OCI-LY1 (cell line): ENCODE results near the gene EFNB3.

ENCODE experiments used
- H2AFZ ChIP-seq: fragments of 200-600 bp; sonication (generic), shearing (Covaris generic); 2 replicates; pipeline ENCODE4 v1.6.0; 2014; ENCODE audit warnings: antibody characterized with exemption, mild to moderate bottlenecking, low read length
- H3F3A ChIP-seq: fragments of 200-600 bp; sonication (generic), shearing (Covaris generic); 2 replicates; pipeline ENCODE4 v1.6.0; 2014; ENCODE audit warnings: mild to moderate bottlenecking, antibody characterized with exemption, low read length, moderate library complexity; ENCODE audit not compliant: insufficient read depth
- H3K27ac ChIP-seq: fragments of 200-600 bp; sonication (generic); 2 replicates; pipeline ENCODE4 v1.5.1; 2014; ENCODE audit warnings: low read length, mixed run types, mild to moderate bottlenecking, low read depth; ENCODE audit not compliant: poor library complexity, severe bottlenecking
- H3K27me3 ChIP-seq: fragments of 200-600 bp; sonication (generic); 2 replicates; pipeline ENCODE4 v1.6.0; 2014; ENCODE audit warnings: antibody characterized with exemption, mild to moderate bottlenecking, low read length, moderate library complexity; ENCODE audit not compliant: insufficient read depth
- H3K36me3 ChIP-seq: fragments of 200-600 bp; sonication (generic); 2 replicates; pipeline ENCODE4 v1.6.1; 2014; ENCODE audit warnings: mild to moderate bottlenecking, antibody characterized with exemption, low read length, moderate library complexity, mixed read lengths; ENCODE audit not compliant: insufficient read depth
- H3K4me1 ChIP-seq: fragments of 200-600 bp; sonication (generic); 2 replicates; pipeline ENCODE4 v1.5.1; 2014; ENCODE audit warnings: mild to moderate bottlenecking, low read length, moderate library complexity; ENCODE audit not compliant: insufficient read depth, severe bottlenecking
- H3K4me2 ChIP-seq: fragments of 200-600 bp; sonication (generic), shearing (Covaris generic); 2 replicates; pipeline ENCODE4 v1.6.1; 2014; ENCODE audit warnings: low read length
- H3K4me3 ChIP-seq: fragments of 200-600 bp; sonication (generic); 2 replicates; pipeline ENCODE4 v1.5.1; 2014; ENCODE audit warnings: low read length, low read depth, mild to moderate bottlenecking, mixed read lengths; ENCODE audit not compliant: poor library complexity, severe bottlenecking
- H3K79me2 ChIP-seq: fragments of 200-600 bp; shearing (Covaris generic); 2 replicates; pipeline ENCODE4 v1.6.1; 2016; ENCODE audit warnings: mixed run types, low read length, mixed read lengths; ENCODE audit not compliant: insufficient read depth
- H3K9ac ChIP-seq: fragments of 200-600 bp; sonication (generic), shearing (Covaris generic); 2 replicates; pipeline ENCODE4 v1.6.1; 2014; ENCODE audit warnings: mild to moderate bottlenecking, low read length, mixed read lengths
- H3K9me2 ChIP-seq: fragments of 200-600 bp; sonication (generic), shearing (Covaris generic); 2 replicates; pipeline ENCODE4 v1.6.1; 2014; ENCODE audit warnings: low read depth, mild to moderate bottlenecking, low read length, mixed read lengths
- H3K9me3 ChIP-seq: fragments of 200-600 bp; shearing (Covaris generic); 2 replicates; pipeline ENCODE4 v1.6.1; 2014; ENCODE audit warnings: low read length, mixed read lengths
- H4K20me1 ChIP-seq: fragments of 200-600 bp; sonication (generic), shearing (Covaris generic); 2 replicates; pipeline ENCODE4 v1.6.0; 2016; ENCODE audit warnings: mild to moderate bottlenecking, low read length; ENCODE audit not compliant: insufficient read depth
- EZH2 ChIP-seq: fragments of 200-600 bp; sonication (generic), shearing (Covaris generic); IDR thresholded peaks from 2 replicates; pipeline ENCODE4 v1.8.0; 2017; ENCODE audit warnings: borderline replicate concordance, mixed run types, mild to moderate bottlenecking, antibody characterized with exemption, low read length, moderate library complexity, mixed read lengths
- TF ChIP-seq, protein P1 (sequence below): fragments of 200-600 bp; sonication (generic), shearing (Covaris generic); IDR thresholded peaks from 2 replicates; pipeline ENCODE4 v1.5.1; 2017; ENCODE audit warnings: mild to moderate bottlenecking, antibody characterized with exemption, low read length, moderate library complexity, mixed read lengths

Gene EFNB3

DNA sequence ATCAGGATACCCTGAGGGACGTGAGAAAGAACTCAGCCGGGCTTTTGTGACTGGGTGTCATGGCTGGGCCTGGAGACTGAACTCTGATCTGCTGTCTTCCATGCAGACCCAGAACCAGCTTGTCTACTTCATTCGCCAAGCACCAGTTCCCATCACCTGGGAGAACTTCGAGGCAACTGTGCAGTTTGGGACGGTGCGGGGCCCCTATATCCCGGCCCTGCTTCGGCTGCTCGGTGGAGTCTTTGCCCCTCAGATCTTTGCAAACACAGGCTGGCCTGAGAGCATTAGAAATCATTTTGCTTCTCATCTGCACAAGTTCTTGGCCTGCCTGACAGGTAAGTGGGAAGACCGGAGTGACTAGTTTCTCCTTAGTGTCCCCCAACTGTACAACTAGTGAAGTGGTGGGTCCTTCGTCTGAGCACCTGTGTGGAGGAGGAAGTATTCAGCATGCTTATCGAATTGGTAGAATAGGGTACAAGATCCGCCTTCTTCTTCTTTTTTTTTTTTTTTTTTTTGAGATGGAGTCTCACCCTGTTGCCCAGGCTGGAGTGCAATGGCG, 28.1 kb downstream of the EFNB3 start:
- no peaks in the 10 kb centered on the region for H3K9me3 ChIP-seq

DNA sequence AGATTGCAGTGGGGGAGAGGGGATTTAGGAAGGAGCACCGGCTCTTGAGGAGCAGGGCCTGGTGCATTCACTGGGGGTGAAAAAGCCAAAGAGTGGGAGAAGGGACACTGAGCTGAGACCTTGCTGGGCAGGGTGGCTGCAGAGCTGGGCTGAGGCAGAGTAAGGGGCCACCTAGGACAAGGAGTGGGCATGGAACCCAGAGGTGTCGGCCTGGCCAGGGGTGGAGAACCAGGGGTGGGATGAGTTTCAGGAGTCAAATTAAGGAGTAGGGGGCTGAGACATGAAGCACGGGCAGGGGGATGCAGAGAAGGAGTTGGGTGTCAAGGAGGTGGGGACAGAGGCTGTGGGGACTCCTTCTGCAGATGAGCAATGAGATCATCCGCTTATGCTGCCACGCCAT, 32.6 kb downstream of the EFNB3 start:
- TF ChIP-seq EZH2 = no peak
- TF ChIP-seq, protein P1, sequence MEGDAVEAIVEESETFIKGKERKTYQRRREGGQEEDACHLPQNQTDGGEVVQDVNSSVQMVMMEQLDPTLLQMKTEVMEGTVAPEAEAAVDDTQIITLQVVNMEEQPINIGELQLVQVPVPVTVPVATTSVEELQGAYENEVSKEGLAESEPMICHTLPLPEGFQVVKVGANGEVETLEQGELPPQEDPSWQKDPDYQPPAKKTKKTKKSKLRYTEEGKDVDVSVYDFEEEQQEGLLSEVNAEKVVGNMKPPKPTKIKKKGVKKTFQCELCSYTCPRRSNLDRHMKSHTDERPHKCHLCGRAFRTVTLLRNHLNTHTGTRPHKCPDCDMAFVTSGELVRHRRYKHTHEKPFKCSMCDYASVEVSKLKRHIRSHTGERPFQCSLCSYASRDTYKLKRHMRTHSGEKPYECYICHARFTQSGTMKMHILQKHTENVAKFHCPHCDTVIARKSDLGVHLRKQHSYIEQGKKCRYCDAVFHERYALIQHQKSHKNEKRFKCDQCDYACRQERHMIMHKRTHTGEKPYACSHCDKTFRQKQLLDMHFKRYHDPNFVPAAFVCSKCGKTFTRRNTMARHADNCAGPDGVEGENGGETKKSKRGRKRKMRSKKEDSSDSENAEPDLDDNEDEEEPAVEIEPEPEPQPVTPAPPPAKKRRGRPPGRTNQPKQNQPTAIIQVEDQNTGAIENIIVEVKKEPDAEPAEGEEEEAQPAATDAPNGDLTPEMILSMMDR = no peak
- Histone ChIP-seq H3K27me3 (peaks cover 4% of the 10 kb centered on the region; the same call in 1 of the 2 replicates), H3K9ac (no peak overlapping the region), H3K9me3 (no peaks in the 10 kb centered on the region), H3K4me1 (no peaks in the 10 kb centered on the region), H2AFZ (no peak overlapping the region), H3K4me2 (no peak overlapping the region), H3K36me3 (no peaks in the 10 kb centered on the region), H4K20me1 (no peaks in the 10 kb centered on the region), H3K9me2 (no peaks in the 10 kb centered on the region), H3F3A (no peaks in the 10 kb centered on the region), H3K27ac (no peak overlapping the region), H3K4me3 (no peak overlapping the region), H3K79me2 (no peaks in the 10 kb centered on the region)

More for the DNA sequence above, 28.1 kb downstream of the EFNB3 start:
- no peaks in the 10 kb centered on the region for H3K79me2 ChIP-seq
- no peak overlapping the region for H3K9ac ChIP-seq
- H3K27me3 ChIP-seq = peaks cover 4% of the 10 kb centered on the region; the same call in 1 of the 2 replicates
- TF ChIP-seq EZH2 = no peak
- TF ChIP-seq, protein P1 = no peak
- peaks cover 7% of the 10 kb centered on the region for H3K4me1 ChIP-seq
- no peaks in the 10 kb centered on the region for H3F3A ChIP-seq
- no peak overlapping the region for H3K27ac ChIP-seq
- no peak overlapping the region for H3K4me2 ChIP-seq
- H3K36me3 ChIP-seq = no peaks in the 10 kb centered on the region
- H3K9me2 ChIP-seq = no peaks in the 10 kb centered on the region
- H2AFZ ChIP-seq = no peak overlapping the region
- no peak overlapping the region for H3K4me3 ChIP-seq
- H4K20me1 ChIP-seq = no peaks in the 10 kb centered on the region

GRCh38 chr17:7739746-7740145, 34.7 kb downstream of the EFNB3 start:
- H2AFZ ChIP-seq = no peak overlapping the region
- no peak overlapping the region for H3K4me3 ChIP-seq
- no peaks in the 10 kb centered on the region for H3K9me2 ChIP-seq
- H3K27me3 ChIP-seq = 0 out of 2 replicates have a peak, but pooled peaks cover 4% of the 10 kb centered on the region
- TF ChIP-seq, protein P1 = no peak
- TF ChIP-seq EZH2 = no peak
- no peaks in the 10 kb centered on the region for H3K79me2 ChIP-seq
- no peak overlapping the region for H3K27ac ChIP-seq
- peaks cover 8% of the 10 kb centered on the region for H3K4me1 ChIP-seq
- H3K4me2 ChIP-seq = no peak overlapping the region
- no peaks in the 10 kb centered on the region for H3F3A ChIP-seq
- no peaks in the 10 kb centered on the region for H4K20me1 ChIP-seq
- no peaks in the 10 kb centered on the region for H3K9me3 ChIP-seq
- H3K9ac ChIP-seq = no peak overlapping the region
- H3K36me3 ChIP-seq = no peaks in the 10 kb centered on the region
